Panc1 (cell line): Measurements from ENCODE around the gene APBB2. TPM values are rescaled to one million over a fixed set of nuclear protein-coding genes. Genes with fewer than 3 reads are reported as not detected.

Source experiments
- ATAC-seq: fragments of 200-7000 bp; cut with Tn5 transposase; 2 replicates; pipeline ENCODE4 v1.9.1; 2020; ENCODE audit warnings: mild to moderate bottlenecking, moderate library complexity
- BruUV-seq: library from RNA; stranded (reverse); fragments of 400-500 nt; replicated peaks from 2 replicates; lab custom pipeline; 2021; lab: Mats Ljungman, UMichigan
- CTCF ChIA-PET: fragments of 300-600 bp; sonication (Branson Sonifier 250); formaldehyde crosslinking; loops from one replicate; lab custom pipeline; 2022; ENCODE audit warnings: antibody characterized with exemption; lab: Charles Lee
- POLR2A ChIA-PET: fragments of 300-600 bp; sonication (Branson Sonifier 250); formaldehyde crosslinking; loops from one replicate; lab custom pipeline; 2022; ENCODE audit warnings: antibody characterized with exemption; lab: Charles Lee
- DNase-seq: peaks from one replicate; pipeline ENCODE4 v3.0.0-alpha.2; 2010; ENCODE audit warnings: low read depth, low spot score
- H3K27ac ChIP-seq: 2 replicates; pipeline ENCODE4 v1.5.1; 2011; ENCODE audit warnings: mild to moderate bottlenecking, low read length, inconsistent platforms
- H3K27me3 ChIP-seq: fragments of 200-500 bp; sonication (Bioruptor generic); 2 replicates; pipeline ENCODE4 v1.6.0; 2014; ENCODE audit warnings: low read length, inconsistent platforms; ENCODE audit not compliant: control insufficient read depth, insufficient read depth
- H3K36me3 ChIP-seq: fragments of 200-500 bp; sonication (Bioruptor generic); 2 replicates; pipeline ENCODE4 v1.5.1; 2014; ENCODE audit warnings: inconsistent platforms, mild to moderate bottlenecking, low read length, moderate library complexity; ENCODE audit not compliant: control insufficient read depth, insufficient read depth
- H3K4me1 ChIP-seq: 2 replicates; pipeline ENCODE4 v1.5.1; 2011; ENCODE audit warnings: inconsistent platforms, mild to moderate bottlenecking, low read length, moderate library complexity; ENCODE audit not compliant: control insufficient read depth, insufficient read depth
- H3K4me3 ChIP-seq, 2 experiments: 2 replicates each; pipeline ENCODE4 v1.5.1; 2011 to 2012; ENCODE audit warnings: low read depth in 2 of 2, low read length in 2 of 2, mild to moderate bottlenecking in 2 of 2, inconsistent platforms in 1 of 2, moderate library complexity in 1 of 2
- H3K9me3 ChIP-seq: fragments of 200-500 bp; sonication (Bioruptor generic); 2 replicates; pipeline ENCODE4 v1.5.1; 2014; ENCODE audit warnings: low read depth, mild to moderate bottlenecking, inconsistent platforms, low read length, moderate library complexity; ENCODE audit not compliant: control insufficient read depth, insufficient read depth
- CTCF ChIP-seq: fragments of 450-650 bp; IDR thresholded peaks from 2 replicates; pipeline ENCODE4 v1.5.1; 2017; ENCODE audit warnings: mild to moderate bottlenecking
- POLR2AphosphoS5 ChIP-seq: IDR thresholded peaks from 2 replicates; pipeline ENCODE4 v1.6.1; 2012; ENCODE audit warnings: mild to moderate bottlenecking, low read depth, low read length, moderate library complexity
- REST ChIP-seq, 2 experiments: IDR thresholded peaks; 2 replicates each; pipeline ENCODE4 v1.6.1; 2011 to 2012; ENCODE audit warnings: low read depth in 2 of 2, control low read depth in 1 of 2, low read length in 1 of 2, mild to moderate bottlenecking in 1 of 2, moderate library complexity in 1 of 2; ENCODE audit not compliant: insufficient read depth in 1 of 2
- SIN3A ChIP-seq: IDR thresholded peaks from 2 replicates; pipeline ENCODE4 v1.6.1; 2012; ENCODE audit warnings: low read depth, mild to moderate bottlenecking, low read length, moderate library complexity, borderline replicate concordance; ENCODE audit not compliant: insufficient read depth
- TCF7L2 ChIP-seq: IDR thresholded peaks from 2 replicates; pipeline ENCODE4 v1.6.1; 2011; ENCODE audit warnings: mild to moderate bottlenecking, low read depth, low read length, inconsistent platforms
- in situ Hi-C: cut with HindIII; loops from 2 replicates; pipeline ENCODE4 v1.10.0; 2016; ENCODE audit warnings: low sequenced_read_pairs, low pct_unique_long_range_greater_than_20kb
- intact Hi-C: fragments of 100-400 bp; cut with micrococcal nuclease; formaldehyde crosslinking; loops from one replicate; pipeline ENCODE4 v1.10.0; 2022; ENCODE audit not compliant: unreplicated experiment
- total RNA-seq: library from RNA; stranded (reverse); gene quantifications from one replicate; pipeline ENCODE4 v1.2.1, GENCODE V29; 2021; ENCODE audit not compliant: unreplicated experiment

The APBB2 gene
- total RNA-seq, 1 experiment from 2014 or later: 27.1 TPM

GRCh38 chr4:40812386-40812785, 402.0 kb downstream of the APBB2 start:
- Histone ChIP-seq H3K9me3 (no peaks in the 10 kb centered on the region), H3K36me3 (no peaks in the 10 kb centered on the region), H3K4me3 (no peak overlapping the region), H3K27me3 (no peaks in the 10 kb centered on the region), H3K27ac (no peak overlapping the region), H3K4me1 (no peaks in the 10 kb centered on the region)
- ChIA-PET CTCF (no interaction called here), POLR2A (interaction anchor here (0.7 kb wide), 1 partner anchor 72 kb away, joined by 3 read pairs; no protein-coding TSS in a partner anchor)
- ATAC-seq (no peak), DNase-seq (no peak)
- BruUV-seq: no TSS peak
- in situ Hi-C loops: no loop called here
- intact Hi-C loops: no loop called here
- TF ChIP-seq POLR2AphosphoS5 (no peak), CTCF (no peak), SIN3A (no peak), REST (IDR thresholded peaks at IDR 0.05; ENCODE audit: insufficient read depth in 1 of 2, low read depth in 2 of 2, low read length in 1 of 2) (no peak), TCF7L2 (no peak)

GRCh38 chr4:40811956-40812355, 402.4 kb downstream of the APBB2 start:
- Histone ChIP-seq H3K27me3 (no peaks in the 10 kb centered on the region), H3K4me3 (no peak overlapping the region), H3K36me3 (no peaks in the 10 kb centered on the region), H3K27ac (no peak overlapping the region), H3K4me1 (no peaks in the 10 kb centered on the region), H3K9me3 (no peaks in the 10 kb centered on the region)
- ATAC-seq (no peak), DNase-seq (no peak)
- TF ChIP-seq CTCF (no peak), SIN3A (no peak), POLR2AphosphoS5 (no peak), TCF7L2 (no peak), REST (IDR thresholded peaks at IDR 0.05; ENCODE audit: insufficient read depth in 1 of 2, low read depth in 2 of 2, low read length in 1 of 2) (no peak)
- BruUV-seq: no TSS peak
- ChIA-PET POLR2A (interaction anchor here (0.7 kb wide), 1 partner anchor 73 kb away, joined by 3 read pairs; no protein-coding TSS in a partner anchor), CTCF (no interaction called here)
- in situ Hi-C loops: no loop called here
- intact Hi-C loops: no loop called here
